Fibroblast of lung (primary cell): ENCODE measurements around the gene EPS8. TPM values are rescaled to one million over a fixed set of nuclear protein-coding genes. Genes with fewer than 3 reads are reported as not detected.

Experiments
- DNase-seq, 2 donors: peaks; one replicate each; pipeline versions ENCODE4 v3.0.0 to v3.0.0-alpha.2; 2010; ENCODE audit warnings: low read depth in 2 of 2
- H2AFZ ChIP-seq: 2 replicates; pipeline ENCODE4 v1.5.1; 2012; ENCODE audit warnings: low read length, control low read depth, inconsistent platforms
- H3K27ac ChIP-seq: 2 replicates; pipeline ENCODE4 v1.5.1; 2011; ENCODE audit warnings: low read length, control low read depth; ENCODE audit not compliant: insufficient read depth
- H3K27me3 ChIP-seq: 2 replicates; pipeline ENCODE4 v1.5.1; 2011; ENCODE audit warnings: mild to moderate bottlenecking, low read length; ENCODE audit not compliant: control insufficient read depth, insufficient read depth
- H3K36me3 ChIP-seq: 2 replicates; pipeline ENCODE4 v1.5.1; 2011; ENCODE audit warnings: low read length; ENCODE audit not compliant: control insufficient read depth, insufficient read depth
- H3K4me1 ChIP-seq: 2 replicates; pipeline ENCODE4 v1.5.1; 2011; ENCODE audit warnings: low read length; ENCODE audit not compliant: control insufficient read depth, insufficient read depth; ENCODE audit errors: extremely low read depth
- H3K4me2 ChIP-seq: 2 replicates; pipeline ENCODE4 v1.5.1; 2011; ENCODE audit warnings: low read length, control low read depth; ENCODE audit not compliant: insufficient read depth; ENCODE audit errors: extremely low read depth
- H3K4me3 ChIP-seq, 4 experiments: fragments of 200-600 bp in 1 of 4; sonication (generic) in 1 of 4; replicated peaks in 1 of 4; 2 replicates each; pipeline ENCODE4 v1.5.1; 2011 to 2016; ENCODE audit warnings: low read length in 4 of 4, low read depth in 3 of 4, mild to moderate bottlenecking in 3 of 4, control low read depth in 2 of 4, inconsistent platforms in 1 of 4, mixed read lengths in 1 of 4; ENCODE audit not compliant: insufficient read depth in 1 of 4; ENCODE audit errors: control extremely low read depth in 1 of 4
- H3K79me2 ChIP-seq: 2 replicates; pipeline ENCODE4 v1.5.1; 2012; ENCODE audit warnings: mild to moderate bottlenecking, low read length, inconsistent platforms; ENCODE audit not compliant: control insufficient read depth, insufficient read depth
- H3K9ac ChIP-seq: 2 replicates; pipeline ENCODE4 v1.5.1; 2011; ENCODE audit warnings: mild to moderate bottlenecking, low read length, control low read depth; ENCODE audit not compliant: insufficient read depth
- H3K9me3 ChIP-seq: 2 replicates; pipeline ENCODE4 v1.5.1; 2012; ENCODE audit warnings: low read depth, low read length; ENCODE audit not compliant: control insufficient read depth, insufficient read depth
- H4K20me1 ChIP-seq: 2 replicates; pipeline ENCODE4 v1.5.1; 2011; ENCODE audit warnings: low read length; ENCODE audit not compliant: control insufficient read depth, insufficient read depth; ENCODE audit errors: extremely low read depth
- EZH2 ChIP-seq: IDR thresholded peaks from 2 replicates; pipeline ENCODE4 v1.5.1; 2012; ENCODE audit warnings: low read length, control low read depth, mild to moderate bottlenecking; ENCODE audit errors: missing control alignments
- polyA plus RNA-seq, 2 donors: library from polyadenylated mRNA; depleted of rRNA in 1 of 2; stranded (reverse) in 1 of 2; unstranded in 1 of 2; fragments of >200 nt; gene quantifications; 2 replicates each; pipeline ENCODE4 v1.2.1, GENCODE V29; 2011 to 2012; ENCODE audit warnings: missing spikeins in 1 of 2
- total RNA-seq: library from RNA; depleted of rRNA; stranded (reverse); fragments of >200 nt; gene quantifications from 2 replicates; pipeline ENCODE4 v1.2.1, GENCODE V29; 2014
- TF ChIP-seq, protein P1 (sequence below), 2 donors: IDR thresholded peaks in 1 of 2; conservative IDR thresholded peaks in 1 of 2; 1 replicate in 1 of 2; 2 replicates in 1 of 2; pipeline ENCODE4 v1.5.1; 2011 to 2012; ENCODE audit warnings: low read length in 2 of 2, control low read depth in 1 of 2, inconsistent platforms in 1 of 2, low read depth in 1 of 2, mild to moderate bottlenecking in 1 of 2

EPS8 gene
- total and polyA plus RNA-seq, 2 donors (not counting 1 experiment from before 2014, with no cell fraction given), result 96.3 to 108 TPM

DNA sequence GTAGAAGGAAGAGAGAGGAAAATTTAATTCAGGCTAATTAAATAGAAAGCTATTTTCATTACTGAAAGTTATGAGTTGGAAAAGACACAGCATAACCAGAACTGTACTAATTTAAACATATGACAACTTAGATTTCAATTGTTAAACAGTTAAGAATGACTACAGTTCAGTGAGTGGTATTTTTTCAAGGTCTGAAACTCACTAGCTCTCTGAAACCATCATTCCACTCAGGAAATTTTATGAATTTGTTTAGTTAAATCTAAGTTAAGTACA, 62.4 kb downstream of the EPS8 start:
- Histone ChIP-seq H2AFZ (no peak overlapping the region), H3K27ac (no peak overlapping the region), H3K4me2 (no peak overlapping the region), H3K4me3 (no peak overlapping the region), H3K9ac (no peak overlapping the region), H3K9me3 (no peaks in the 10 kb centered on the region), H3K27me3 (no peaks in the 10 kb centered on the region), H4K20me1 (no peaks in the 10 kb centered on the region), H3K36me3 (no peaks in the 10 kb centered on the region), H3K4me1 (peaks cover 5% of the 10 kb centered on the region), H3K79me2 (peaks cover 48% of the 10 kb centered on the region)
- no peak for TF ChIP-seq EZH2
- TF ChIP-seq, protein P1, sequence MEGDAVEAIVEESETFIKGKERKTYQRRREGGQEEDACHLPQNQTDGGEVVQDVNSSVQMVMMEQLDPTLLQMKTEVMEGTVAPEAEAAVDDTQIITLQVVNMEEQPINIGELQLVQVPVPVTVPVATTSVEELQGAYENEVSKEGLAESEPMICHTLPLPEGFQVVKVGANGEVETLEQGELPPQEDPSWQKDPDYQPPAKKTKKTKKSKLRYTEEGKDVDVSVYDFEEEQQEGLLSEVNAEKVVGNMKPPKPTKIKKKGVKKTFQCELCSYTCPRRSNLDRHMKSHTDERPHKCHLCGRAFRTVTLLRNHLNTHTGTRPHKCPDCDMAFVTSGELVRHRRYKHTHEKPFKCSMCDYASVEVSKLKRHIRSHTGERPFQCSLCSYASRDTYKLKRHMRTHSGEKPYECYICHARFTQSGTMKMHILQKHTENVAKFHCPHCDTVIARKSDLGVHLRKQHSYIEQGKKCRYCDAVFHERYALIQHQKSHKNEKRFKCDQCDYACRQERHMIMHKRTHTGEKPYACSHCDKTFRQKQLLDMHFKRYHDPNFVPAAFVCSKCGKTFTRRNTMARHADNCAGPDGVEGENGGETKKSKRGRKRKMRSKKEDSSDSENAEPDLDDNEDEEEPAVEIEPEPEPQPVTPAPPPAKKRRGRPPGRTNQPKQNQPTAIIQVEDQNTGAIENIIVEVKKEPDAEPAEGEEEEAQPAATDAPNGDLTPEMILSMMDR (conservative IDR thresholded peaks at IDR 0.05 in 1 of 2, IDR thresholded peaks at IDR 0.05 in 1 of 2; ENCODE audit: low read depth in 1 of 2, low read length in 2 of 2), result no peak
- DNase-seq, result no peak

DNA sequence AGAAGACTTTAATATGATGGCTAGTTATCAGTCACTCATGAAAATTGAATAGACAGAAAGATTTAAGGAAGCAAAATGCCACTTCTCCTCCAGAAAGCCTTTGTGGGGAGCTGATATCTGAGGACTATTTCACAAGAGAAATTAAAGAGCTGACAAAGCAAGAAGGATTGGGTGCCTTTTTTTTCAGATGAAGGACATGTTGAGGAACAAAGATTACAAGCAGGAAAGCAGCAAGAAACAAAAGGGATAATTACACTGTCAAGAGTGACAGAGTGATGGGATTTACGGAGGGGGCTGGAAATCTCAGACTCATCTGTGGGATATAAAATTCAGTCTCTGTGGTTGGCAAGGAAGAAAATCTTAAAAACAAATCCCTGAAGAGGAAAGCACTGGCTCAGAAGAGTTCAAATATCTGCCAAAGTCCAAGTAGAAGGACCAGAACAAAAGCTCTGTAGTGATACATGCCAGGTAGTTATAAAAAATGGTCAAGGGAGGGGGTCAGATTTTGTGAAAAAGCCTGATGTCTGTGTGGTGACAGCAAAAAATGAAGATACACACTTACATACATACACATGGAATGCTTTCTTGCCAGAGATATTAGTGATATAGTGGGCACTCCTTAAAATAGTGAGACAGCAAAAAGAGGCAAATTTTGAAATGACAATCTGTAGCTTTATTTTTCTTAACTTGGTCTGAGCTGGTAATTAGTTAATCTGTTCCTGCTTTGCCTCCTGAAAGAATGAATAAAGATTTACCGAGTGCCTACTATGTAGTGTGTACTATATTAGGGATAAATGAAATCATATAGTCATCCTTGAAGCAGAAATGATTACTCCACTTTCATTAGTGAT, 62.9 kb downstream of the EPS8 start:
- Histone ChIP-seq H4K20me1 (no peaks in the 10 kb centered on the region), H3K27ac (no peak overlapping the region), H3K4me2 (no peak overlapping the region), H3K9ac (no peak overlapping the region), H3K4me3 (no peak overlapping the region), H3K27me3 (no peaks in the 10 kb centered on the region), H2AFZ (no peak overlapping the region), H3K36me3 (no peaks in the 10 kb centered on the region), H3K79me2 (peaks cover 45% of the 10 kb centered on the region), H3K9me3 (no peaks in the 10 kb centered on the region), H3K4me1 (peaks cover 7% of the 10 kb centered on the region)
- TF ChIP-seq, protein P1 (conservative IDR thresholded peaks at IDR 0.05 in 1 of 2, IDR thresholded peaks at IDR 0.05 in 1 of 2; ENCODE audit: low read depth in 1 of 2, low read length in 2 of 2), result no peak
- TF ChIP-seq EZH2, result no peak
- DNase-seq, result no peak

DNA sequence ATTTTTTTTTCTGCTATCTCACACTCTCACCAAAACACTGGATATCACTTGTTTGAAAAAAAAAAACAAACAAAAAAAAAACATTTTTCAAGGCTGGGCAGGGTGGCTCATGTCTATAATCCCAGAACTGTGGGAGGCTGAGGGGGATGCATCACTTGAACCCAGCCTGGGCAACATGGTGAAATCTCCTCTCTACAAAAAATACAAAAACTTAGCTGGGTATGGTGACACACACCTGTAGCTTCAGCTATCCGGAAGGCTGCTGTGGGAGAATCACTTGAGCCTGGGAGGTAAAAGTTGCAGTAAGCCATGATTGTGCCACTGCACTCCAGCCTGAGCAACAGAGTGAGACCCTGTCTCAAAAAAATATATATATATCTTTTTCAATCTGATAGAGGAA, 66.2 kb downstream of the EPS8 start:
- H3K4me1 ChIP-seq, result peaks cover 21% of the 10 kb centered on the region
- no peak overlapping the region for H3K4me2 ChIP-seq
- no peaks in the 10 kb centered on the region for H3K9me3 ChIP-seq
- H3K27ac ChIP-seq, result no peak overlapping the region
- no peaks in the 10 kb centered on the region for H4K20me1 ChIP-seq
- peaks cover 59% of the 10 kb centered on the region for H3K79me2 ChIP-seq
- H3K4me3 ChIP-seq, result no peak overlapping the region
- H2AFZ ChIP-seq, result no peak overlapping the region
- no peaks in the 10 kb centered on the region for H3K27me3 ChIP-seq
- no peak for TF ChIP-seq EZH2
- TF ChIP-seq, protein P1 (conservative IDR thresholded peaks at IDR 0.05 in 1 of 2, IDR thresholded peaks at IDR 0.05 in 1 of 2; ENCODE audit: low read depth in 1 of 2, low read length in 2 of 2), result no peak
- no peak for DNase-seq
- no peaks in the 10 kb centered on the region for H3K36me3 ChIP-seq
- H3K9ac ChIP-seq, result no peak overlapping the region
